GM12878 (cell line): Measurements from ENCODE around the gene ANP32E. TPM values are rescaled to one million over a fixed set of nuclear protein-coding genes. Genes with fewer than 3 reads are reported as not detected.

Experiments
- ATAC-seq: fragments of 200-7000 bp; cut with Tn5 transposase; 3 replicates; pipeline ENCODE4 v1.9.1; 2020; ENCODE audit warnings: mild to moderate bottlenecking, moderate library complexity
- BruUV-seq: library from RNA; stranded (reverse); fragments of 400-500 nt; replicated peaks from 2 replicates; lab custom pipeline; 2021; lab: Mats Ljungman, UMichigan
- CTCF ChIA-PET: fragments of 300-600 bp; sonication (Branson Sonifier 250); formaldehyde crosslinking; extraction: SDS; loops from one replicate; lab custom pipeline; 2021; ENCODE audit warnings: inconsistent platforms; lab: Yijun Ruan, JAX
- POLR2A ChIA-PET: fragments of 350-600 bp; formaldehyde crosslinking; extraction: SDS; loops from one replicate; lab custom pipeline; 2021; ENCODE audit warnings: inconsistent platforms; lab: Charles Lee
- RAD21 ChIA-PET: fragments of 300-600 bp; sonication (Branson Sonifier 250); formaldehyde crosslinking; loops from one replicate; lab custom pipeline; 2023; ENCODE audit warnings: antibody characterized with exemption; ENCODE audit not compliant: unreplicated experiment; lab: Charles Lee
- SMC1A ChIA-PET: fragments of 300-600 bp; sonication (Branson Sonifier 250); formaldehyde crosslinking; loops from one replicate; lab custom pipeline; 2023; ENCODE audit not compliant: unreplicated experiment, uncharacterized antibody; lab: Charles Lee
- DNase-seq: peaks from one replicate; pipeline ENCODE4 v3.0.0-alpha.2; 2011; ENCODE audit warnings: low read depth, low spot score
- FAIRE-seq: peaks from 3 replicates; lab custom pipeline; 2011; peaks lifted over from hg19 to GRCh38; lab: Jason Lieb, UNC
- H2AFZ ChIP-seq: 2 replicates; pipeline ENCODE4 v1.6.0; 2011; ENCODE audit warnings: low read depth, low read length, control low read depth; ENCODE audit not compliant: control insufficient read depth
- H3K27ac ChIP-seq: 2 replicates; pipeline ENCODE4 v1.5.1; 2011; ENCODE audit warnings: control low read depth; ENCODE audit not compliant: control insufficient read depth, insufficient read depth
- H3K27me3 ChIP-seq, 2 experiments: replicated peaks in 1 of 2; 2 replicates each; pipeline versions ENCODE4 v1.6.0 to v1.6.1; 2011; ENCODE audit warnings: low read length in 1 of 2; ENCODE audit not compliant: control insufficient read depth in 2 of 2, insufficient read depth in 2 of 2
- H3K36me3 ChIP-seq, 2 experiments: 2 replicates each; pipeline ENCODE4 v1.5.1; 2011; ENCODE audit warnings: low read length in 1 of 2; ENCODE audit not compliant: control insufficient read depth in 2 of 2, insufficient read depth in 2 of 2
- H3K4me1 ChIP-seq: 2 replicates; pipeline ENCODE4 v1.6.1; 2011; ENCODE audit warnings: mild to moderate bottlenecking, low read length, moderate library complexity, mixed read lengths; ENCODE audit not compliant: control insufficient read depth, insufficient read depth
- H3K4me2 ChIP-seq: 2 replicates; pipeline ENCODE4 v1.6.0; 2011; ENCODE audit warnings: control low read depth; ENCODE audit not compliant: control insufficient read depth, insufficient read depth
- H3K4me3 ChIP-seq: fragments of 200-600 bp; sonication (generic); 2 replicates; pipeline ENCODE4 v1.5.1; 2016
- H3K79me2 ChIP-seq: 2 replicates; pipeline ENCODE4 v1.6.0; 2011; ENCODE audit warnings: low read length; ENCODE audit not compliant: control insufficient read depth, insufficient read depth
- H3K9ac ChIP-seq: 2 replicates; pipeline ENCODE4 v1.8.0; 2011; ENCODE audit warnings: low read length, control low read depth, mixed read lengths; ENCODE audit not compliant: control insufficient read depth, insufficient read depth
- H3K9me3 ChIP-seq: replicated peaks from 3 replicates; pipeline ENCODE4 v1.5.1; 2011; ENCODE audit warnings: mild to moderate bottlenecking, low read length; ENCODE audit not compliant: control insufficient read depth, insufficient read depth
- H4K20me1 ChIP-seq: 2 replicates; pipeline ENCODE4 v1.6.0; 2011; ENCODE audit not compliant: control insufficient read depth, insufficient read depth
- GABPA ChIP-seq: IDR thresholded peaks from 2 replicates; pipeline ENCODE4 v1.6.1; 2014; ENCODE audit warnings: antibody characterized with exemption, low read depth, mild to moderate bottlenecking, inconsistent platforms
- IKZF1 ChIP-seq: fragments of 450-650 bp; conservative IDR thresholded peaks from 2 replicates; pipeline ENCODE4 v1.6.1; 2017; ENCODE audit warnings: antibody characterized with exemption, mild to moderate bottlenecking
- IRF4 ChIP-seq: IDR thresholded peaks from 2 replicates; pipeline ENCODE4 v1.6.1; 2011; ENCODE audit warnings: low read depth, low read length
- JUNB ChIP-seq: IDR thresholded peaks from 2 replicates; pipeline ENCODE4 v1.6.1; 2016; ENCODE audit warnings: antibody characterized with exemption, mild to moderate bottlenecking
- MXI1 ChIP-seq: fragments of 150-350 bp; IDR thresholded peaks from 2 replicates; pipeline ENCODE4 v1.6.1; 2011; ENCODE audit warnings: low read depth, mild to moderate bottlenecking, inconsistent platforms, low read length, improper control_type of control experiment
- MYC ChIP-seq: IDR thresholded peaks from 2 replicates; pipeline ENCODE4 v1.6.1; 2011; ENCODE audit warnings: mild to moderate bottlenecking, low read length, moderate library complexity, inconsistent platforms; ENCODE audit not compliant: insufficient read depth, insufficient replicate concordance, insufficient read length, severe bottlenecking
- PAX8 ChIP-seq: fragments of 450-650 bp; IDR thresholded peaks from 2 replicates; pipeline ENCODE4 v1.6.1; 2017; ENCODE audit warnings: mild to moderate bottlenecking, moderate library complexity
- RCOR1 ChIP-seq: conservative IDR thresholded peaks from 2 replicates; pipeline ENCODE4 v1.6.1; 2012; ENCODE audit warnings: low read depth, low read length, improper control_type of control experiment
- RELA ChIP-seq: fragments of 450-650 bp; IDR thresholded peaks from 2 replicates; pipeline ENCODE4 v1.8.0; 2014; ENCODE audit warnings: borderline replicate concordance; ENCODE audit not compliant: partially characterized antibody
- RUNX3 ChIP-seq: IDR thresholded peaks from 2 replicates; pipeline ENCODE4 v1.6.1; 2012; ENCODE audit warnings: low read length, inconsistent platforms
- SPI1 ChIP-seq: IDR thresholded peaks from 2 replicates; pipeline ENCODE4 v1.6.1; 2011; ENCODE audit warnings: low read depth, mild to moderate bottlenecking, low read length, moderate library complexity, borderline replicate concordance; ENCODE audit not compliant: insufficient read depth
- SUPT20H ChIP-seq: IDR thresholded peaks from 2 replicates; pipeline ENCODE4 v1.6.1; 2011; ENCODE audit warnings: low read depth, mild to moderate bottlenecking, low read length, moderate library complexity, borderline replicate concordance; ENCODE audit not compliant: control insufficient read depth
- TAF1 ChIP-seq: IDR thresholded peaks from 2 replicates; pipeline ENCODE4 v1.6.1; 2011; ENCODE audit warnings: mild to moderate bottlenecking, low read depth, low read length, borderline replicate concordance
- TARDBP ChIP-seq: IDR thresholded peaks from 2 replicates; pipeline ENCODE4 v1.6.1; 2016; ENCODE audit warnings: borderline replicate concordance
- ZNF622 ChIP-seq: fragments of 450-650 bp; IDR thresholded peaks from 2 replicates; pipeline ENCODE4 v1.6.1; 2017; ENCODE audit warnings: mild to moderate bottlenecking, inconsistent platforms
- ZZZ3 ChIP-seq: IDR thresholded peaks from 2 replicates; pipeline ENCODE4 v1.6.1; 2011; ENCODE audit warnings: low read depth; ENCODE audit not compliant: control insufficient read depth, insufficient read length
- WGBS: methylation state at CpG from one replicate; pipeline ENCODE4 v1.1.6; 2016; ENCODE audit warnings: low lambda C conversion rate; ENCODE audit not compliant: insufficient replicate concordance, insufficient coverage; ENCODE audit errors: missing lambda C conversion rate; 5-methylcytosine and 5-hydroxymethylcytosine counted together
- in situ Hi-C: fragments of 300-500 bp; cut with MboI; formaldehyde crosslinking; loops from 9 replicates; pipeline ENCODE4 v1.14.3; 2018; ENCODE audit warnings: mixed read lengths
- intact Hi-C: fragments of 100-400 bp; cut with micrococcal nuclease; formaldehyde crosslinking; loops from one replicate; pipeline ENCODE4 v1.14.2; 2022; ENCODE audit not compliant: unreplicated experiment
- polyA plus RNA-seq, 11 experiments: library from polyadenylated mRNA; depleted of rRNA in 4 of 11; unstranded in 6 of 11; stranded (reverse) in 5 of 11; fragments of >200 nt; fragmentation: Nextera tagmentation in 4 of 11; fragmentation: Illumina TruSeq in 1 of 11; extraction: Ambion mirVana in 4 of 11; extraction: Trizol in 1 of 11; gene quantifications; 1 replicate in 1 of 11; 2 replicates in 10 of 11; pipeline versions ENCODE4 v1.2.1 to v1.2.3, GENCODE V29; 2011 to 2016; ENCODE audit warnings: inconsistent platforms in 2 of 11, missing spikeins in 2 of 11, low read depth in 1 of 11
- total RNA-seq, 4 experiments: library from RNA; depleted of rRNA in 3 of 4; stranded (reverse); fragments of >200 nt in 3 of 4; fragmentation: Illumina TruSeq in 1 of 4; extraction: Trizol in 1 of 4; gene quantifications; 2 replicates each; pipeline versions ENCODE4 v1.2.1 to v1.2.3, GENCODE V29; 2013 to 2021
- TF ChIP-seq, protein P1 (sequence below): fragments of 450-650 bp; formaldehyde crosslinking; IDR thresholded peaks from 2 replicates; pipeline ENCODE4 v1.4.0; 2022; ENCODE audit warnings: mild to moderate bottlenecking, moderate library complexity
- TF ChIP-seq, protein P2 (sequence below): fragments of 450-650 bp; IDR thresholded peaks from 2 replicates; pipeline ENCODE4 v1.6.1; 2016; ENCODE audit warnings: mild to moderate bottlenecking

The ANP32E gene
- total and polyA plus RNA-seq, 10 of the 15 experiments (the other 5 are each of a cell fraction or from before 2014, with no cell fraction given): 59.2 to 250 (median 121) TPM

DNA sequence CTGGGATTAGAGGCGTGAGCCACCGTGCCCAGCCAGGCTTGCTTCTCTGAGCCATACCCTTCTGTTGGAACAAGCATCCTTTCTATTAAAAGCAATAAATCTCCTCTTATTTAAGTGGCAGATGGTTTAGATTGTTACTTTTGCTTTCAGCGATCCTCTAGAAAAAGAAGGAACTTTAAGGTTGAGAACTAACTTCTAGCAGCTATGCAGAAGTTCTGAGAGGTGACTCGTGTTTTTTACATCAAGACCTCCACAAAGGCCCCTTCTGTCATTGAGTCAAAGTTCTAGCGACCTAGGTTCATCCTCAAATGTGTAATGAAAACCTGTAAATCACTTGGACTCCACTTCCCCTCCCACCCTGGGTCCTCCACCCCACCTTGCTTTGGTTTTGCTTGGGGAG, 55.4 kb downstream of the ANP32E start:
- ChIA-PET SMC1A (interaction anchor here (2.8 kb wide), 1 partner anchor 11 kb away, joined by 7 read pairs; no protein-coding TSS in a partner anchor), POLR2A (no interaction called here)
- 69% methylated on average over 5 of the region's 5 CpGs for WGBS

More for the DNA sequence above, 55.4 kb downstream of the ANP32E start:
- no peak overlapping the region for H2AFZ ChIP-seq
- in situ Hi-C loops: no loop called here
- H3K27me3 ChIP-seq: no peaks in the 10 kb centered on the region
- no peak overlapping the region for H3K4me2 ChIP-seq
- no peaks in the 10 kb centered on the region for H4K20me1 ChIP-seq
- H3K9ac ChIP-seq: no peak overlapping the region
- BruUV-seq: no TSS peak
- DNase-seq (no peak), FAIRE-seq (no peak), ATAC-seq (no peak)
- no peak for TF ChIP-seq RCOR1
- TF ChIP-seq MXI1: no peak
- no peak for TF ChIP-seq GABPA
- TF ChIP-seq IRF4: no peak
- TF ChIP-seq, protein P1, sequence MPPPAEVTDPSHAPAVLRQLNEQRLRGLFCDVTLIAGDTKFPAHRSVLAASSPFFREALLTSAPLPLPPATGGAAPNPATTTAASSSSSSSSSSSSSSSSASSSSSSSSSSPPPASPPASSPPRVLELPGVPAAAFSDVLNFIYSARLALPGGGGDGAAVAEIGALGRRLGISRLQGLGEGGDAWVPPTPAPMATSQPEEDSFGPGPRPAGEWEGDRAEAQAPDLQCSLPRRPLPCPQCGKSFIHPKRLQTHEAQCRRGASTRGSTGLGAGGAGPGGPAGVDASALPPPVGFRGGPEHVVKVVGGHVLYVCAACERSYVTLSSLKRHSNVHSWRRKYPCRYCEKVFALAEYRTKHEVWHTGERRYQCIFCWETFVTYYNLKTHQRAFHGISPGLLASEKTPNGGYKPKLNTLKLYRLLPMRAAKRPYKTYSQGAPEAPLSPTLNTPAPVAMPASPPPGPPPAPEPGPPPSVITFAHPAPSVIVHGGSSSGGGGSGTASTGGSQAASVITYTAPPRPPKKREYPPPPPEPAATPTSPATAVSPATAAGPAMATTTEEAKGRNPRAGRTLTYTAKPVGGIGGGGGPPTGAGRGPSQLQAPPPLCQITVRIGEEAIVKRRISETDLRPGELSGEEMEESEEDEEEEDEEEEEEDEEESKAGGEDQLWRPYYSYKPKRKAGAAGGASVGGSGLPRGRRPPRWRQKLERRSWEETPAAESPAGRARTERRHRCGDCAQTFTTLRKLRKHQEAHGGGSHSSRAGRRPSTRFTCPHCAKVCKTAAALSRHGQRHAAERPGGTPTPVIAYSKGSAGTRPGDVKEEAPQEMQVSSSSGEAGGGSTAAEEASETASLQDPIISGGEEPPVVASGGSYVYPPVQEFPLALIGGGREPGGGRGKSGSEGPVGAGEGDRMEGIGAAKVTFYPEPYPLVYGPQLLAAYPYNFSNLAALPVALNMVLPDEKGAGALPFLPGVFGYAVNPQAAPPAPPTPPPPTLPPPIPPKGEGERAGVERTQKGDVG (CRISPR knock-in tag): no peak
- TF ChIP-seq JUNB: no peak
- no peak for TF ChIP-seq PAX8
- TF ChIP-seq, protein P2, sequence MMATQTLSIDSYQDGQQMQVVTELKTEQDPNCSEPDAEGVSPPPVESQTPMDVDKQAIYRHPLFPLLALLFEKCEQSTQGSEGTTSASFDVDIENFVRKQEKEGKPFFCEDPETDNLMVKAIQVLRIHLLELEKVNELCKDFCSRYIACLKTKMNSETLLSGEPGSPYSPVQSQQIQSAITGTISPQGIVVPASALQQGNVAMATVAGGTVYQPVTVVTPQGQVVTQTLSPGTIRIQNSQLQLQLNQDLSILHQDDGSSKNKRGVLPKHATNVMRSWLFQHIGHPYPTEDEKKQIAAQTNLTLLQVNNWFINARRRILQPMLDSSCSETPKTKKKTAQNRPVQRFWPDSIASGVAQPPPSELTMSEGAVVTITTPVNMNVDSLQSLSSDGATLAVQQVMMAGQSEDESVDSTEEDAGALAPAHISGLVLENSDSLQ: no peak
- TF ChIP-seq IKZF1: no peak
- TF ChIP-seq TARDBP: no peak
- no peak for TF ChIP-seq ZZZ3
- no peak for TF ChIP-seq RELA
- TF ChIP-seq MYC: no peak
- TF ChIP-seq ZNF622: no peak
- TF ChIP-seq TAF1: no peak
- no peak for TF ChIP-seq RUNX3
- no peak for TF ChIP-seq SPI1
- no peak for TF ChIP-seq SUPT20H
- H3K27ac ChIP-seq: no peak overlapping the region
- no peaks in the 10 kb centered on the region for H3K4me1 ChIP-seq
- intact Hi-C loops: no loop called here
- no peaks in the 10 kb centered on the region for H3K36me3 ChIP-seq
- no peaks in the 10 kb centered on the region for H3K79me2 ChIP-seq
- no peaks in the 10 kb centered on the region for H3K9me3 ChIP-seq
- RAD21 ChIA-PET: no interaction called here
- CTCF ChIA-PET: no interaction called here
- H3K4me3 ChIP-seq: no peak overlapping the region
